ENCODE results near the gene SYNGR2.

The SYNGR2 gene

GRCh38 chr17:78143214-78144146 is 24.9 kb upstream of the SYNGR2 start:
- no peak for DNase-seq (ENCODE audit: low spot score)

GRCh38 chr17:78144147-78144719 is 24.1 kb upstream of the SYNGR2 start:
- DNase-seq (ENCODE audit: low spot score) = no peak

- DNase-seq (ENCODE audit: low spot score) = no peak
These were observed 23.4 kb upstream of the SYNGR2 start for GRCh38 chr17:78144736-78145641.

- DNase-seq (ENCODE audit: low spot score) = no peak
These were observed 21.9 kb upstream of the SYNGR2 start for GRCh38 chr17:78146471-78146869.

GRCh38 chr17:78146881-78147280 is 21.5 kb upstream of the SYNGR2 start:
- DNase-seq (ENCODE audit: low spot score) = no peak

- no peak for DNase-seq (ENCODE audit: low spot score)
These were observed 20.9 kb upstream of the SYNGR2 start for GRCh38 chr17:78147315-78147998.

GRCh38 chr17:78148286-78149016 is 19.9 kb upstream of the SYNGR2 start:
- no peak for DNase-seq (ENCODE audit: low spot score)

- no peak for DNase-seq (ENCODE audit: low spot score)
These were observed 16.8 kb upstream of the SYNGR2 start for GRCh38 chr17:78151514-78152008.

GRCh38 chr17:78154903-78155811 is 13.2 kb upstream of the SYNGR2 start:
- DNase-seq (ENCODE audit: low spot score) = no peak

GRCh38 chr17:78159575-78160158 is 8.7 kb upstream of the SYNGR2 start:
- no peak for DNase-seq (ENCODE audit: low spot score)

- no peak for DNase-seq (ENCODE audit: low spot score)
These were observed 4.3 kb upstream of the SYNGR2 start for GRCh38 chr17:78163881-78164747.

GRCh38 chr17:78164748-78165607 is 3.4 kb upstream of the SYNGR2 start:
- DNase-seq (ENCODE audit: low spot score) = no peak

GRCh38 chr17:78166416-78166815 is 2.0 kb upstream of the SYNGR2 start:
- no peak for DNase-seq (ENCODE audit: low spot score)

GRCh38 chr17:78168903-78169793 is 767 bp downstream of the SYNGR2 start:
- DNase-seq (ENCODE audit: low spot score) = peak; percentile 89

GRCh38 chr17:78170692-78171590 is 2.6 kb downstream of the SYNGR2 start:
- no peak for DNase-seq (ENCODE audit: low spot score)
